DOHH2 (cell line): ENCODE results near the gene SLC36A2.

Source experiments
- CTCF ChIP-seq: fragments of 200-600 bp; sonication (generic); IDR thresholded peaks from one replicate; pipeline ENCODE4 v1.5.1; 2014; ENCODE audit warnings: antibody characterized with exemption, mild to moderate bottlenecking, low read depth, low read length; ENCODE audit not compliant: poor library complexity, severe bottlenecking
- EZH2phosphoT487 ChIP-seq: fragments of 200-600 bp; sonication (generic); IDR thresholded peaks from 2 replicates; pipeline ENCODE4 v1.6.1; 2017; ENCODE audit warnings: borderline replicate concordance, mild to moderate bottlenecking, antibody characterized with exemption, low read length, moderate library complexity, mixed read lengths

DNA sequence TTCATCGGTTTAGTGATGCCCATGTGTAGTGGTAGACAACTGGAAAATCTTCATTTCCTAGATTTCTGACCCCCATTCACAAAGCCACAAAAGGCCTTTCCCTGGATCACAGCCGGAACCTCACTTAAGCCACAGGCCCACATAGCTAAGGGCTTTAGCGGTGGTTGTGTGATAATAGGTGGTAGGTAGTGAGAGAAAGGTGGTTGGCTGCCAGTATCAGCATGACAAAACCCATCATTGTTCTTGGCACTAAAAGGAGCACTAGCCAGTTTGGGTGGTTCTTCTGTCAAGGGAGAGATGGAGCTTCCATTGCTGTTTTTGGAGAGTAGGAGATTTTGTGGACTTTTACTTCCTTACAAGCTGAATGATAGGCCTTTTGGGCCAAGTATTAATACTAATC lies 9.7 kb upstream of the SLC36A2 start:
- no peak for TF ChIP-seq CTCF
- TF ChIP-seq EZH2phosphoT487 = no peak
